Occipital lobe (tissue), 2 donors: ENCODE measurements around the gene BPGM. TPM values are rescaled to one million over a fixed set of nuclear protein-coding genes. Genes with fewer than 3 reads are reported as not detected.

ENCODE experiments used
- DNase-seq: peaks from one replicate; lab custom pipeline; 2025; lab: John Stamatoyannopoulos, UW
- total RNA-seq: library from RNA; depleted of rRNA; stranded (reverse); fragments of >200 nt; gene quantifications from one replicate; pipeline ENCODE4 v1.2.3, GENCODE V29; 2014

Gene BPGM
- total RNA-seq, 1 donor from 2014 or later: 30.3 TPM

DNA sequence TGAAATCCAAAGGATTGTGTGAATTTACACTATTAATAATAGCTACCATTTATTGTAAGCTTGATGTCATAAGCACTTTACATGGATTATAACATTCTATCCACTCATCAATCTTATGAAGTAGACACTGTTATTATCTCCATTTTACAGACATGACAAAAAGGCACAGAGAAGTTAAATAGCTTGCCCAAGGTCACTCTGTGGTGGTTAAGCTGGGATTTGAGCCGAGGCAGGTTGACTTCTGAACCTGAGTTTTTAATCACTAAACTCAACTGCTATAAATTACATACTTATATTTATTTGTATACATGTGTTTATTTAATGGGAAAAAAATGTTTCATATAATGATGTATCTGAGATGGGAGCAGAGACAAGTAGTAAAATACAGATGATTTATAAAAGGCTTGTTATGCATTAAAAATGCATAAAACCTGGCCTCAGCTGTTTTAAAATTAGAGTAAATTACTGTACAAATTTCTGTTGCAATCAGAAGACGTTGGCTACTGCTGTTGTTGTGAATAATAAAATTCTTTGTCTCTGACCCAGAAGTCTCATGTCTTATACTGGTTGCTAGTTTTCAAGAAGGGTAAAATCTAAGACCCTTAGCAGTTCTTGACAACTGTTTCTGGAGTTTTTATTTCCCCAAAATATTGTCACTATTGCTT is 71.7 kb downstream of the BPGM start:
- no peak for DNase-seq

GRCh38 chr7:134720091-134720935 is 73.7 kb downstream of the BPGM start:
- no peak for DNase-seq

GRCh38 chr7:134721171-134721570 is 74.5 kb downstream of the BPGM start:
- no peak for DNase-seq

GRCh38 chr7:134722786-134723322 is 76.2 kb downstream of the BPGM start:
- DNase-seq: no peak

DNA sequence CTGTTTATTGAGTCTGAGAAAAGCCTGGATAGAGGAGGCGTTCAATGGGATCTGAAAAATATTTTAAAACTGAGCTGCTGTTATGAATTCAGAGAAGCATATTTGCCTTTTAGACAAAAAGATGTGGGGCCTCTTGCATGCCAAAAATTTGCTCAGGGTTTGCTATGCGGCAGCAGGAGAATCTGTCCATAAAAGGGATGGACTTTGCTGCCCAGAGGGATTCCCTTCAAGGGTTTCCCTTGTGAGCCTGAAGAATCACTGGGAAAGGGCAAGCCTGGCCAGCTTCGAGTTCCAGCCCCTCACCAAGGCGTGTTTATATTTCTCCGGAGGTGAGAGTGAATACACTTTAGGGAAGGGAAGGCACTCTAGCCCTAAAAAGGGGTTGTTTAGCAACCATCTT is 77.2 kb downstream of the BPGM start:
- DNase-seq: no peak

- no peak for DNase-seq
Observed at GRCh38 chr7:134724606-134725005, 78.0 kb downstream of the BPGM start.

DNA sequence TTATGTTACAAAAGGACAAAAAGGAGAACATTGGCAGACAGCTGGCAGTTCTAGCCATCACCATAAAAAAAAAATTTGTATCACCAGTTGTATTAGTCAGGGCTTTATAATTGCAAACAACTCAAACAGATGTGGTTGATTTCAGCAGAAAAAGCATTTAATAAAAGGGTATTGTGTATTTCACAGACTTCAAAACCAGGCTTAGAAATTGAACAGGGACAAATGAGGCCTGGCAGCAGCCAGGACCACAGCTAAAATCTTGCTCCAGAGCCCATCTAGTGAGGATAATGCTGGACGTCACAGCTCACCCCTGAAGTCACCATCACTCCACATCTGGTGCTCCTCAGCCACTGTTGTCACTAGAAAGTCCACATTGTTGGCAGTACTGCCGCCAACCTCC is 79.9 kb downstream of the BPGM start:
- DNase-seq: no peak

DNA sequence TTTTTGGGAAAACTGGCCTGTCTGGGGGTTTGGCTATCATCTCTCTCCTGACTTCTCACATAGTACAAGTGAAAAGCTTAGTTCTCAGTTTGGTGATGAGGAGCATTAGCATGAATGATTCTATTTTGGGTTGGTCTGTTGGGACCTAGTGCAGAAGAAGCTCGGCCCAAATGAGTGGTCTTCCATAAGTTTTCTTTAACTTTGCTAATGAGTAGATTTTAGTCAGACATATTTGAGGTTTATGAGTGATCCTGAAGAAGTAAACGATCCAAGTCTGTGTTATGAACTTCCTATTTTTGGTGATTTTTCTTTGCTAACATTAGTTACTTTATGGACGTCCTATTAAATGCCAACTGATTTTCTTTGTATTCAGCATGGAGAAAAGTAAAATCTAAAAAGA is 81.1 kb downstream of the BPGM start:
- no peak for DNase-seq

Other genes with a start within 250 kb of the BPGM start
- 29.6 TPM for gene AKR1B1, start 187.8 kb upstream of the BPGM start, total RNA-seq
- not detected for gene AKR1B10, start 119.3 kb upstream of the BPGM start, total RNA-seq
- not detected for gene AKR1B15, start 97.7 kb upstream of the BPGM start, total RNA-seq
- gene CALD1, start 132.8 kb downstream of the BPGM start, total RNA-seq: 29.5 TPM